GM23248 (cell line): ENCODE measurements around the gene GBP3.

Experiments
- EZH2 ChIP-seq: fragments of 200-600 bp; sonication (generic); IDR thresholded peaks from 2 replicates; pipeline ENCODE4 v1.6.1; 2018; ENCODE audit warnings: antibody characterized with exemption, mild to moderate bottlenecking; ENCODE audit not compliant: insufficient read depth, poor library complexity, severe bottlenecking
- EZH2phosphoT487 ChIP-seq: fragments of 200-600 bp; sonication (generic); IDR thresholded peaks from 2 replicates; pipeline ENCODE4 v1.6.1; 2018; ENCODE audit warnings: antibody characterized with exemption, moderate library complexity, mild to moderate bottlenecking, low read depth; ENCODE audit not compliant: insufficient read depth

- TF ChIP-seq EZH2 (no peak), EZH2phosphoT487 (no peak)
These were observed 37.6 kb downstream of the GBP3 start for GRCh38 chr1:88985032-88985431.
